Dedifferentiated amniotic fluid mesenchymal stem cell (primary cell): Measurements from ENCODE around the gene OSTN.
"Not testable (repeated sequence)": the region's sequence is repeated elsewhere in the genome, so short reads cannot be mapped to it uniquely, and the experiment has no call there.

ENCODE experiments used
- DNase-seq: peaks from one replicate; pipeline ENCODE4 v3.0.0-alpha.2; 2016; ENCODE audit errors: extremely low spot score

Gene OSTN

DNA sequence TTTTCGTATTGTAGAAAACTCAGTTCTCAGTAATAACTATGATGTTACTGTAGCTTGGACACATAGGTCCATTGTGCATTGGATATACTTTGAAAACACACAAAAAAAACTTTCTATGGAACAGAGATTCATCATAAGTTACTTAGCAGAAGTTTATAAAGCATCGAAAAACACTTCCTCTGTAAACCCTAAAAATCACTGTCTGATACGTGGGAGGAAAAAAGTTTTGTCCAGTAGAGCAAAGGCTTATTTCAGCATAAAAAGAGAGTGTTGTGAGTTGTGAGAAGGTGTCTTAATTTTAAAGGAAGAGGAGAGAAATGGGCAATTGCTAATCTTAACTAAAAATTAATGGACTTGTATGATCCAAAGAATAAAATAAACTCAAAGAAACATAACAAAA is 64.8 kb downstream of the OSTN start:
- no peak for DNase-seq

GRCh38 chr3:191268737-191269136 is 69.7 kb downstream of the OSTN start:
- no peak for DNase-seq

- no peak for DNase-seq
Observed at GRCh38 chr3:191269289-191270085, 70.4 kb downstream of the OSTN start.

DNA sequence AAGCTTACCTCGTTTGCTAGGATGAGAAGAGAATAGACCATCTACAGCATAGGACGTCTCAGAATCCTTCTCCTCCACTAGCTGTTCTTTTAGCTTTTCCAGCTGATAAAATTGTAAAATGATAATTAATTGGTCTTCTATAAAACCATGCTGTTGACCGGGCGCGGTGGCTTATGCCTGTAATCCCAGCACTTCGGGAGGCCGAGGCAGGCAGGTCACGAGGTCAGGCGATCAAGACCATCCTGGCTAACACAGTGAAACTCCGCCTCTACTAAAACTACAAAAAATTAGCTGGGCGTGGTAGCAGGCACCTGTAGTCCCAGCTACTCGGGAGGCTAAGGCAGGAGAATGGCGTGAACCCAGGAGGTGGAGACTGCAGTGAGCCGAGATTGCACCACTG is 76.2 kb downstream of the OSTN start:
- DNase-seq: not testable (repeated sequence)

DNA sequence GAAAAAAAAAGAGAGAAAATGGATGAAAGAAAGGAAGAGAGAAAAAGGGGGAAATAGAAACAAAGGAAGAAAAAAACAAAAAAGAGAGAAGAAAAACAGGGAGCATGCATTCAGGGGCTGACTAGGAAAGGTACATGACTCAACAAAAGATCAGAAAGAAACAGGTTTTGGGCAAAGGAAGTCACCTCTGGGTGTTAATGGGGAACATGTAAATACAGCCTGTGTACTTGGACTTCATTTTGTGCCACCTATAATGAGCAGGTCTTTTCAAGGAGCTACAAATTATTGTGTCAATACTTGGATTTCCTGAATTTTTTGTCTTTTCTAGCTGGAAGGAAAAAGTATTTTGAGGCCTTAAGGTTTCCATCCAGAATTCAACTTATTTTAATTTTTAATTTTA is 76.7 kb downstream of the OSTN start:
- DNase-seq: no peak

GRCh38 chr3:191280111-191280510 is 81.1 kb downstream of the OSTN start:
- no peak for DNase-seq

- no peak for DNase-seq
Observed at GRCh38 chr3:191280882-191281281, 81.8 kb downstream of the OSTN start.

- DNase-seq: peak; percentile 30
Observed at GRCh38 chr3:191282251-191283185, 83.5 kb downstream of the OSTN start.

DNA sequence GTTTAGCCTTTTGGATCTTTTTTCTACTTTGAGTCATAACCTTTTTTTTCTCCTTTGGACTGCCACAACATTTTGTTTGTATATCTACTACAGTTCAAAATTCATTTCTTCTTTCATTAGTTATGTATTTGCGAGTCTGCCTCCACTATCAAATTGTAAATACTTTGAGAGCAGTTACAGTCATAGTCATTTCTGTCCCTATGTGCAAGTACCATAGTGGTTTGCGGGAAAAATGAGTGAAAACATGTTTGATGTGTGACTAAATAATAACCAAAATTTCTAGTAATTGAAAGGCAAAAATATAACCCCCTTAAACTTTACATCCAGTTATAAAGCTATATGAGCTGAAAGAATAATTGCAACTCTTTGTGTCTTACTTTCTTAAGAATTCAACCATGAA is 84.4 kb downstream of the OSTN start:
- DNase-seq: no peak

- no peak for DNase-seq
Observed at GRCh38 chr3:191290311-191291025, 91.4 kb downstream of the OSTN start.

DNA sequence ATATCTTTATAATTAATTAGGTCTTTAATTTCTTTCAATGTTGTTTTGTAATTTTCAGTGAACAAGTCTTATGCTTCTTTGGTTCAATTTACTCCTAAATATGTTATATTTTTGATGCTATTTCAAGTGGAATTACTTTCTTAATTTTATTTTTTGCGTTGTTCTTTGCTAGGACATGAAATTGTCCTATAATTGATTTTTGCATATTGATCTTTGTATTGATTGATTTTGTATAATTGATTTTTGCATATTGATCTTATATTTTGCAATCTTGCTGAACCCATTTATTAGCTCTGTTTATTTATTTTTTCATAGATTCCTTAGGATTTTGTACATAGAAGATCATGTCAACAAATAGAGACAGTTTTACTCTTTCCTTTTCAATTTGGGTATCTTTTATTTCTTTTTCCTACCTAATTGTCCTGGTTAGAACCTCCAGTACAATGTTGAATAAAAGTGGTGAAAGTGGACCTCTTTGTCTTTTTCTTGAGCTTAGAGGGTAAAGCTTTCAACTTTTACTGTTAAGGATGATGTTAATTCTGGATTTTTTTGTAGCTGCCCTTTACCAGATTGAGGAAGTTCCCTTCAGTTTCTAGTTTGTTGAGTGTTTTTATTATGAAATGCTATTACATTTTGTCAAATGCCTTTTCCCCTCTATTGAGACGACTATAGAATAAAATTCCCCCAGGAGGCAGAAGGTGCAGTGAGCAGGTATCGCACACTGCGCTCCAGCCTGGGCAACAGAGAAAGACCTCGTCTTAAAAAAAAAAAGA is 93.4 kb downstream of the OSTN start:
- DNase-seq: no peak

DNA sequence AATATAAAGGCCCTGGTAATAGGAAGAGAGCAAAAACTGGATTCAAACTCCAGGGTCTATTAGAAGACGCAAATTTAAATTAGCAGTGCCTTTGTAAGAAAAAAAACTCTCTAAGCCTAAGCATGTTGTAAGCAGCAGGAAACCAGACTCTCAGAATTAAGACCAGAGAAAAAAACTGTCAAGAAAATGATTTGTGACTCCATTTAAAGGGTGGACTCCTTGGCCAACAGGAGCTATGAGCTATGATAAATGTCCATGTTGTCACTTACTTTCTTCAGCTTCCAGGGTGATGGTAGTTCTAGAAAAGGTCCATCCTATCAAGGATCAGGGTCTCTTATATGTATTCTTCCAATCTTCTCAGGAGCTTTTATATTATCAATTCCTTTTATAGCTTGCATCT is 95.2 kb downstream of the OSTN start:
- no peak for DNase-seq

DNA sequence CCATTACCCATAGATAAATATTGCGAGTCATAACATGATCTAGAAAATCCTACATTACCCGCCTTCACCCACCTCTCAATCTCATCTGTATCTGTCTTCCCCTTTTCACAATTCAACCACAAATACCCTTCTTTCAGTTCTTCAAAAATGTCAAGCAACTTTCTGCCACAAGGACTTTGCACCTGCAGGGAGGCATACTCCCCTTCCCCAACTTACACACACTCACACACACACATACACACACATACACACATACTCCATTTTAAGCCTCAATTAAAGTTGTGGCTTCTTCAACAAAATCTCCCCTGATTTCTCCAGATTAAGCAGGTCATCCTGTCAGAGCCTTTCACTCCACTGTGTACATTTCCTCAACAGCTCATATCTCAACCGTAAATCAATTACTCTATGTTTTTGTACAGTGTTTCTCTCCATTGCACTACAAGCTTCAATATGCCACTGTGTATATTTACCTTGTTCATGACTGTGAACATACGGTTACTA is 97.0 kb downstream of the OSTN start:
- no peak for DNase-seq

- no peak for DNase-seq
Observed at GRCh38 chr3:191298846-191299245, 99.8 kb downstream of the OSTN start.

DNA sequence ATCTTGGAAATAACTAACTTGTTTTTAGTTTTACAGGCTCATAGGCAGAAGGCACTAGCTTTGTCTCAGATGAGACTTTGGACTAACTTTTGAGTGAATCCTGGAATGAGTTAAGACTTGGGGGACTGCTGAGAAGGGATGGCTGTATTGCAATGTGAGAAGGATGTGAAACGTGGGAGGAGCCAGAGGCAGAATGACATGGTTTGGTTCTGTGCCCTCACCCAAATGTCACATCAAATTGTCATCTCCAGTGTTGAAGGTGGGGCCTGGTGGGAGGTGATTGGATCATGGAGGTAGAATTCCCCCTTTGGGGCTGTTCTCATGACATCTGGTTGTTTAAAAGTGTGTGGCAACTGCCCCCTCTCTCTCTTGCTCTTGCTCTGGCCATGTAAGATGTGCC is 101.4 kb downstream of the OSTN start:
- DNase-seq: no peak

- no peak for DNase-seq
Observed at GRCh38 chr3:191301017-191301416, 102.0 kb downstream of the OSTN start.

GRCh38 chr3:191301782-191302411 is 102.9 kb downstream of the OSTN start:
- DNase-seq: no peak

DNA sequence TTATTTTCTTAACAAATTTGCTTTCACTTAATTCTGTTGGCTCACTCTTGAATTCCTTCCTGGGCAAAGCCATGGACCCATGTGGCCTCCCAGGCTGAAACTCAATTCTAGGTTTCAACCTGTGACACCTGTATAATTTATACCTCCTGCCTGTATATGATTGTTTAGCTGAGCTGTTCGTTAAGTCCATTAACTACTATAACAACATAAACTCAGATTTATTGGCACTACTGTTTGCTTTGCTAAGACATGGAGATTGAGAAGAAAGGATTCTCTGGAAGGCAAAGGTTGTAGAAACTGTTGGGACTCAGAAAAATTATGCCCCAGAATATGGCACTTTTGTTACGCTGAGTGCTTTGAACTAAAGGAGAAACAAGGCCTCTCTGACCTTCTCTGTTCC is 103.4 kb downstream of the OSTN start:
- DNase-seq: no peak

- DNase-seq: no peak
Observed at GRCh38 chr3:191303596-191303995, 104.6 kb downstream of the OSTN start.

DNA sequence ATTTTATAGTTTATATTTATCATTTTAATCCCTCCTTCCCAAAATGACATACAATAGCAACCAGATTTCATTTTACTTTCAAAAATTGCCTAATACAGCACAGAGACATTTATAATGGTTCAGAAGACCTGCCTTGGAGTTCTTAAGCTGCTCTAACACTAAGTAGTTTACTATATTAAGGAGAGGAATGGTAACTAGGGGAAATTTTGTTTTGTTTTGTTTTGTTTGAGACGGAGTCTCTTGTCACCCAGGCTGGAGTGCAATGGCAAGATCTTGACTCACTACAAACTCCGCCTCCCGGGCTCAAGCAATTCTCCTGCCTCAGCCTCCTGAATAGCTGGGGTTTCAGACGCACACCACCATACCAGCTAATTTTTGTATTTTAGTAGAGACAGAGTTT is 107.4 kb downstream of the OSTN start:
- no peak for DNase-seq

DNA sequence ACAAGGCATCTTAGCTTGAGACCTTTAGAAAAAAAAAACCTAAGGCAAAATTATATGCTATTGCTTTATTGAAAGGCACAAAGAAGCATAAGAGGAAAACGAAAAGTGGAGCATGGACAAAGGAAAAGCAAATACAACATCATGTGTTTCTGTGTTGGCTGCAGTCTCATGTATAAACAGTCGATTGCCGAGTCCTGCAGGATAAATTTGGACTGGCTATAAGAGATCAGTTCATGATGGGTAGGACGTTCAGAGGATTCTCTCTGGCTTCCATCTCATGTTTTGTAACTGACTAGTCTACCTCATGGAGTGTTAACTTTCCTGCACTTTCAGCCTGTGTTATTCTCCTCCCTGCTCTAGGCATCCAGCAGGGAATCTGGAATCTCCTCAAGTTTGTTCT is 108.3 kb downstream of the OSTN start:
- no peak for DNase-seq
